A673 (cell line): ENCODE data around the gene KPTN. TPM values are rescaled to one million over a fixed set of nuclear protein-coding genes. Genes with fewer than 3 reads are reported as not detected.

Experiments
- BruUV-seq: library from RNA; stranded (reverse); fragments of 400-500 nt; replicated peaks from 2 replicates; lab custom pipeline; 2021; lab: Mats Ljungman, UMichigan
- CTCF ChIA-PET: fragments of 300-600 bp; sonication (Branson Sonifier 250); formaldehyde crosslinking; loops from one replicate; lab custom pipeline; 2022; ENCODE audit warnings: antibody characterized with exemption; lab: Charles Lee
- POLR2A ChIA-PET: fragments of 300-600 bp; sonication (Branson Sonifier 250); formaldehyde crosslinking; loops from one replicate; lab custom pipeline; 2022; ENCODE audit warnings: antibody characterized with exemption; ENCODE audit not compliant: low non-redundant PET; lab: Charles Lee
- DNase-seq: peaks from one replicate; pipeline ENCODE4 v3.0.0-alpha.2; 2015; ENCODE audit warnings: low spot score
- H3K27ac ChIP-seq: fragments of 200-600 bp; sonication (generic); 2 replicates; pipeline ENCODE4 v1.5.1; 2016; ENCODE audit warnings: mixed run types, low read depth, mild to moderate bottlenecking, mixed read lengths, antibody characterized with exemption, low read length; ENCODE audit not compliant: poor library complexity, severe bottlenecking
- H3K27me3 ChIP-seq: fragments of 200-600 bp; sonication (generic); replicated peaks from 2 replicates; pipeline ENCODE4 v1.6.1; 2017; ENCODE audit warnings: mixed run types, low read depth, mild to moderate bottlenecking, mixed read lengths, antibody characterized with exemption, low read length; ENCODE audit not compliant: insufficient read depth, poor library complexity
- H3K36me3 ChIP-seq: fragments of 200-600 bp; sonication (generic); 2 replicates; pipeline ENCODE4 v1.6.1; 2016; ENCODE audit warnings: mixed run types, mild to moderate bottlenecking, mixed read lengths, antibody characterized with exemption, low read length; ENCODE audit not compliant: insufficient read depth, poor library complexity, severe bottlenecking
- H3K4me1 ChIP-seq: fragments of 200-600 bp; sonication (generic); 2 replicates; pipeline ENCODE4 v1.6.1; 2017; ENCODE audit warnings: mixed run types, mild to moderate bottlenecking, mixed read lengths, antibody characterized with exemption, low read length; ENCODE audit not compliant: insufficient read depth, poor library complexity, severe bottlenecking
- H3K4me3 ChIP-seq: fragments of 200-600 bp; sonication (generic); 2 replicates; pipeline ENCODE4 v1.5.1; 2016; ENCODE audit warnings: low read depth, mixed run types, mild to moderate bottlenecking, mixed read lengths, low read length; ENCODE audit not compliant: poor library complexity, severe bottlenecking
- H3K9me3 ChIP-seq: fragments of 200-600 bp; sonication (generic); 2 replicates; pipeline ENCODE4 v1.6.1; 2016; ENCODE audit warnings: mixed run types, low read depth, mild to moderate bottlenecking, mixed read lengths, antibody characterized with exemption, low read length; ENCODE audit not compliant: poor library complexity, severe bottlenecking
- EZH2 ChIP-seq: fragments of 200-600 bp; sonication (generic); IDR thresholded peaks from 2 replicates; pipeline ENCODE4 v1.6.1; 2017; ENCODE audit warnings: borderline replicate concordance, low read depth, mild to moderate bottlenecking, mixed read lengths, antibody characterized with exemption, low read length; ENCODE audit not compliant: poor library complexity, severe bottlenecking
- intact Hi-C: fragments of 100-400 bp; cut with micrococcal nuclease; formaldehyde crosslinking; loops from one replicate; pipeline ENCODE4 v1.10.0; 2022; ENCODE audit not compliant: unreplicated experiment
- total RNA-seq: library from RNA; stranded (reverse); gene quantifications from 2 replicates; pipeline ENCODE4 v1.2.3, GENCODE V29; 2021
- TF ChIP-seq, protein P1 (sequence below): fragments of 300-800, 200-600 bp; sonication (generic); conservative IDR thresholded peaks from 2 replicates; pipeline ENCODE4 v1.5.1; 2017; ENCODE audit warnings: low read depth, mild to moderate bottlenecking, antibody characterized with exemption, low read length, moderate library complexity, mixed read lengths

KPTN gene
- total RNA-seq, 1 experiment from 2014 or later, result 18.9 TPM

GRCh38 chr19:47443331-47443730, 40.7 kb downstream of the KPTN start:
- H3K4me1 ChIP-seq, result peaks cover 17% of the 10 kb centered on the region
- no TSS peak for BruUV-seq

DNA sequence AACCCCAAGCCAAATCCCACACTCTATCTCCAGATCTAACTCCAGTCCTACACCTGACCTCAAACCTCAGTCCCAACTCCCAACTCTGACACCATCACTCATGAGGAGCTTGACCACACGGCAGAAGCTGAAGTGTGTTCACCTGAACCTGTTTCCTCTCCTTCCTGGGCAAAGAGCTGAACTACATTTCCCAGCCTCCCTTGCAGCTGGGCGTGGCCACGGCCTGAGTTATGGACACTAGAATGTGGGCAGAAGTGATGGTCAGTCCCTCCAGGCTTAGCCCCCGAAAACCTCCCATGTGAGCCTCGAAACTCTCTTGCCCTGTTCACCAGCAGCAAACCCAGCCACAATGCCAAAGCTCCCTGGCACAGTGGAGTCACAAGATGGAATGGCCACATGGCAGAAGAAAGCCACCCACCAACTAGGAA, 45.2 kb downstream of the KPTN start:
- ChIA-PET POLR2A (no interaction called here), CTCF (no interaction called here)
- no peaks in the 10 kb centered on the region for H3K4me1 ChIP-seq
- H3K4me3 ChIP-seq, result no peak overlapping the region
- H3K9me3 ChIP-seq, result no peaks in the 10 kb centered on the region
- no peak for TF ChIP-seq EZH2
- TF ChIP-seq, protein P1, sequence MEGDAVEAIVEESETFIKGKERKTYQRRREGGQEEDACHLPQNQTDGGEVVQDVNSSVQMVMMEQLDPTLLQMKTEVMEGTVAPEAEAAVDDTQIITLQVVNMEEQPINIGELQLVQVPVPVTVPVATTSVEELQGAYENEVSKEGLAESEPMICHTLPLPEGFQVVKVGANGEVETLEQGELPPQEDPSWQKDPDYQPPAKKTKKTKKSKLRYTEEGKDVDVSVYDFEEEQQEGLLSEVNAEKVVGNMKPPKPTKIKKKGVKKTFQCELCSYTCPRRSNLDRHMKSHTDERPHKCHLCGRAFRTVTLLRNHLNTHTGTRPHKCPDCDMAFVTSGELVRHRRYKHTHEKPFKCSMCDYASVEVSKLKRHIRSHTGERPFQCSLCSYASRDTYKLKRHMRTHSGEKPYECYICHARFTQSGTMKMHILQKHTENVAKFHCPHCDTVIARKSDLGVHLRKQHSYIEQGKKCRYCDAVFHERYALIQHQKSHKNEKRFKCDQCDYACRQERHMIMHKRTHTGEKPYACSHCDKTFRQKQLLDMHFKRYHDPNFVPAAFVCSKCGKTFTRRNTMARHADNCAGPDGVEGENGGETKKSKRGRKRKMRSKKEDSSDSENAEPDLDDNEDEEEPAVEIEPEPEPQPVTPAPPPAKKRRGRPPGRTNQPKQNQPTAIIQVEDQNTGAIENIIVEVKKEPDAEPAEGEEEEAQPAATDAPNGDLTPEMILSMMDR, result no peak
- DNase-seq, result no peak
- no peaks in the 10 kb centered on the region for H3K27me3 ChIP-seq
- no peak overlapping the region for H3K27ac ChIP-seq
- BruUV-seq, result no TSS peak
- intact Hi-C loops, result loop anchor here (5.0 kb wide), 1 partner anchor 78 kb away; the partner anchor contains the start of gene NAPA
- H3K36me3 ChIP-seq, result no peaks in the 10 kb centered on the region

More at GRCh38 chr19:47443331-47443730, 40.7 kb downstream of the KPTN start:
- Histone ChIP-seq H3K36me3 (no peaks in the 10 kb centered on the region), H3K27me3 (peaks cover 7% of the 10 kb centered on the region), H3K27ac (no peak overlapping the region), H3K4me3 (no peak overlapping the region), H3K9me3 (no peaks in the 10 kb centered on the region)
- intact Hi-C loops, result no loop called here
- ChIA-PET POLR2A (no interaction called here), CTCF (no interaction called here)
- DNase-seq, result no peak
- no peak for TF ChIP-seq EZH2
- TF ChIP-seq, protein P1, result no peak

- CTCF ChIA-PET, result interaction anchor here (0.7 to 1.4 kb wide), 3 partner anchors 46 to 306 kb away, joined by 3 to 10 read pairs (median 4); partner anchors contain the start of gene KPTN
- BruUV-seq, result no TSS peak
- intact Hi-C loops, result loop anchor here (5.0 kb wide), 1 partner anchor 80 kb away; the partner anchor contains the start of gene NAPA
Observed at GRCh38 chr19:47437500-47437899, 46.5 kb downstream of the KPTN start.

More at GRCh38 chr19:47437500-47437899, 46.5 kb downstream of the KPTN start:
- no peaks in the 10 kb centered on the region for H3K4me1 ChIP-seq
- no peak overlapping the region for H3K27ac ChIP-seq
- no peak for DNase-seq
- no peaks in the 10 kb centered on the region for H3K9me3 ChIP-seq
- POLR2A ChIA-PET, result no interaction called here
- no peaks in the 10 kb centered on the region for H3K36me3 ChIP-seq
- no peak overlapping the region for H3K4me3 ChIP-seq
- TF ChIP-seq, protein P1, result no peak
- no peak for TF ChIP-seq EZH2
- no peaks in the 10 kb centered on the region for H3K27me3 ChIP-seq
